Heart left ventricle (tissue), 16 donors: ENCODE results near the gene ATP5PD. TPM values are rescaled to one million over a fixed set of nuclear protein-coding genes. Genes with fewer than 3 reads are reported as not detected.
A peak's percentile ranks its signal among the peaks of the same experiment; 100 is the strongest.
"Not testable (repeated sequence)": the region's sequence is repeated elsewhere in the genome, so short reads cannot be mapped to it uniquely, and the experiment has no call there.

Experiments
- ATAC-seq, 4 donors: fragments of 200-7000 bp; cut with Tn5 transposase; one replicate each; pipeline ENCODE4 v1.9.1; 2020 to 2022; ENCODE audit warnings: moderate library complexity in 4 of 4, mild to moderate bottlenecking in 3 of 4, moderate number of reproducible peaks in 1 of 4
- DNase-seq, 5 donors: peaks; one replicate each; pipeline ENCODE4 v3.0.0-alpha.2; 2020
- H3K27ac ChIP-seq, 12 donors: fragments of 200-600 bp; sonication (generic) in 4 of 12; one replicate each; pipeline versions ENCODE4 v1.5.0 to v1.8.0; 2016 to 2022; ENCODE audit warnings: mild to moderate bottlenecking in 2 of 12
- H3K27me3 ChIP-seq, 9 donors: fragments of 200-600 bp; sonication (generic) in 2 of 9; one replicate each; pipeline versions ENCODE4 v1.5.1 to v1.8.0; 2016 to 2022; ENCODE audit warnings: mild to moderate bottlenecking in 3 of 9
- H3K36me3 ChIP-seq, 9 donors: fragments of 200-600 bp; sonication (generic) in 2 of 9; one replicate each; pipeline versions ENCODE4 v1.5.0 to v1.8.0; 2018 to 2022; ENCODE audit warnings: mild to moderate bottlenecking in 2 of 9
- H3K4me1 ChIP-seq, 12 donors: fragments of 200-600 bp; sonication (generic) in 4 of 12; one replicate each; pipeline versions ENCODE4 v1.5.0 to v1.8.0; 2016 to 2022; ENCODE audit warnings: mild to moderate bottlenecking in 3 of 12
- H3K4me3 ChIP-seq, 12 donors: fragments of 200-600 bp; sonication (generic) in 4 of 12; one replicate each; pipeline versions ENCODE4 v1.5.0 to v1.8.0; 2017 to 2022; ENCODE audit warnings: mild to moderate bottlenecking in 9 of 12, moderate library complexity in 4 of 12
- H3K9me3 ChIP-seq, 12 donors: fragments of 200-600 bp; sonication (generic) in 4 of 12; one replicate each; pipeline versions ENCODE4 v1.5.0 to v1.8.0; 2016 to 2022; ENCODE audit warnings: mild to moderate bottlenecking in 1 of 12
- CTCF ChIP-seq, 12 donors: fragments of 200-600 bp; sonication (generic) in 4 of 12; IDR thresholded peaks; one replicate each; pipeline versions ENCODE4 v1.5.0 to v1.8.0; 2018 to 2022; ENCODE audit warnings: antibody characterized with exemption in 12 of 12, mild to moderate bottlenecking in 5 of 12
- POLR2A ChIP-seq, 2 donors: fragments of 450-650 bp; IDR thresholded peaks; one replicate each; pipeline ENCODE4 v1.6.1; 2017; ENCODE audit warnings: antibody characterized with exemption in 2 of 2, mild to moderate bottlenecking in 2 of 2, moderate library complexity in 2 of 2
- WGBS, 4 donors: extraction: QIAGEN DNeasy Blood & Tissue Kit in 2 of 4; methylation state at CpG; one replicate each; pipeline versions ENCODE4 v1.1.5 to v1.1.7; 2013 to 2018; 5-methylcytosine and 5-hydroxymethylcytosine counted together
- intact Hi-C, 10 donors: fragments of 100-400 bp; cut with DNase I; formaldehyde crosslinking; loops; one replicate each; pipeline versions ENCODE4 v1.11.1 to v1.14.2; 2022
- polyA plus RNA-seq, 2 donors: library from polyadenylated mRNA; stranded (reverse); fragments of 200-250 nt; gene quantifications; one replicate each; pipeline ENCODE4 v1.2.3, GENCODE V29; 2013
- total RNA-seq, 9 donors: library from RNA; depleted of rRNA in 2 of 9; stranded (reverse); fragments of >200 nt in 2 of 9; fragmentation: NEBNext Ultra II Directional in 3 of 9; extraction: Animal tissue kit (Norgen Biotek cat#: 25700) in 3 of 9; gene quantifications; one replicate each; pipeline versions ENCODE4 v1.1.0 to v1.2.4, GENCODE V29; 2016 to 2023
- donor health status: ischemic (EF 13 %, LVEDD 7.1; RV severe dilation, severe dysfunction).
- donor health status: healthy with polysubstance abuse.
- donor health status: DM: no; HTN: yes; CAD: no.
- donor health status: DM: no; HTN: no; CAD: no.
- donor health status: ischemic (EF 25% LVEDD 6.9; RV normal size, moderate dysfunction).
- donor health status: ischemic (EF 25% LVEDD 5.7; RV mildly dilated, moderate dysfunction).
- donor health status: healthy.
- donor health status: DM: yes; HTN: yes; CAD: no.
- donor health status: ischemic (EF 35%, LVEDD 5.7; RV mildly dilated, moderate dysfunction).
- donor health status: nonischemic (EF 11% LVEDD 7.7; RV severe dilation, severe dysfunction).
- donor health status: DM: yes; HTN: yes; CAD: no.
- donor health status: PGD.
- donor health status: ischemic (EF 29% LVEDD 5.4; RV normal size, mild dysfunction).
- donor health status: nonischemic (EF 23%, LVEDD 6.1; RV moderate dilation, normal function).

The ATP5PD gene
- total and polyA plus RNA-seq, 11 donors, result 597 to 2,623 (median 875) TPM

GRCh38 chr17:75031972-75032719, 14.6 kb downstream of the ATP5PD start:
- no peak for TF ChIP-seq POLR2A (IDR thresholded peaks at IDR 0.05)
- no peak for TF ChIP-seq CTCF (IDR thresholded peaks at IDR 0.05)
- peaks cover 0 to 48% (median 31%) of the 10 kb centered on the region in 12 donors for H3K4me1 ChIP-seq
- ATAC-seq (peak in 3 of 4 donors; percentile 21 to 34 (median 21)), DNase-seq (peak; percentile 69 to 85 (median 78))
- no peaks in the 10 kb centered on the region for H3K27me3 ChIP-seq
- H3K27ac ChIP-seq, result peak overlapping the region in 11 of 12 donors; percentile 23 to 96 (median 48)
- intact Hi-C loops, result loop anchor here in 9 of 10 donors (2.0 to 10.0 kb wide), 7 partner anchors 19 to 217 kb away; partner anchors contain the start of genes CDR2L (in 3 of the 9), HID1 (in 1 of the 9) and MRPL58 (in 1 of the 9)
- H3K36me3 ChIP-seq, result no peaks in the 10 kb centered on the region
- H3K4me3 ChIP-seq, result peak overlapping the region in 10 of 12 donors; percentile 5 to 83 (median 68)
- peaks cover 0 to 6% (median 0%) of the 10 kb centered on the region in 12 donors for H3K9me3 ChIP-seq
- 20 to 26% (median 25%) methylated on average over 10 of the region's 10 CpGs for WGBS, 4 donors

- peaks cover 0 to 43% (median 18%) of the 10 kb centered on the region in 12 donors for H3K4me1 ChIP-seq
- 76 to 94% (median 88%) methylated on average over 8 of the region's 8 CpGs for WGBS, 4 donors
- TF ChIP-seq POLR2A (IDR thresholded peaks at IDR 0.05) (no peak), CTCF (IDR thresholded peaks at IDR 0.05) (no peak)
- no peak for DNase-seq
- intact Hi-C loops, result loop anchor here in 9 of 10 donors (5.0 to 10.0 kb wide), 6 partner anchors 43 to 215 kb away; partner anchors contain the start of genes CDR2L (in 3 of the 9) and HID1 (in 1 of the 9)
- no peak overlapping the region for H3K27ac ChIP-seq
- ATAC-seq, result no peak
- no peak overlapping the region for H3K4me3 ChIP-seq
- H3K27me3 ChIP-seq, result no peaks in the 10 kb centered on the region
- H3K36me3 ChIP-seq, result no peaks in the 10 kb centered on the region
- peaks cover 0 to 6% (median 0%) of the 10 kb centered on the region in 12 donors for H3K9me3 ChIP-seq
Measured at GRCh38 chr17:75030161-75030560, 16.6 kb downstream of the ATP5PD start.

GRCh38 chr17:75026650-75027049, 20.1 kb downstream of the ATP5PD start:
- WGBS, 4 donors, result 65 to 68% (median 67%) methylated on average over 2 of the region's 2 CpGs
- DNase-seq, intact Hi-C loops, H3K9me3 ChIP-seq, H3K27me3 ChIP-seq, H3K4me3 ChIP-seq, H3K27ac ChIP-seq, ATAC-seq: not testable (repeated sequence)
- H3K36me3 ChIP-seq, result peaks cover 0 to 13% (median 12%) of the 10 kb centered on the region in 9 donors
- peaks cover 0 to 15% (median 0%) of the 10 kb centered on the region in 12 donors for H3K4me1 ChIP-seq

GRCh38 chr17:75025398-75025734, 21.4 kb downstream of the ATP5PD start:
- H3K4me3 ChIP-seq, H3K27ac ChIP-seq, intact Hi-C loops, H3K9me3 ChIP-seq, DNase-seq, ATAC-seq, H3K27me3 ChIP-seq: not testable (repeated sequence)
- Histone ChIP-seq H3K36me3 (peaks cover 0 to 26% (median 24%) of the 10 kb centered on the region in 9 donors), H3K4me1 (peaks cover 0 to 15% (median 0%) of the 10 kb centered on the region in 12 donors)
- 75 to 93% (median 87%) methylated on average over 9 of the region's 9 CpGs for WGBS, 4 donors

- DNase-seq (no peak), ATAC-seq (no peak)
- no peaks in the 10 kb centered on the region for H3K27me3 ChIP-seq
- intact Hi-C loops, result no loop called here
- H3K4me3 ChIP-seq, result no peak overlapping the region
- 90 to 97% (median 93%) methylated on average over 9 to 10 of the region's 10 CpGs for WGBS, 4 donors
- peaks cover 0 to 31% (median 30%) of the 10 kb centered on the region in 9 donors for H3K36me3 ChIP-seq
- TF ChIP-seq CTCF (IDR thresholded peaks at IDR 0.05) (no peak), POLR2A (IDR thresholded peaks at IDR 0.05) (no peak)
- peaks cover 0 to 3% (median 0%) of the 10 kb centered on the region in 12 donors for H3K9me3 ChIP-seq
- H3K4me1 ChIP-seq, result peaks cover 0 to 15% (median 0%) of the 10 kb centered on the region in 12 donors
- no peak overlapping the region for H3K27ac ChIP-seq
Measured at GRCh38 chr17:75024686-75025397, 21.9 kb downstream of the ATP5PD start.
